K562 (cell line): ENCODE results near the gene LPA.

Experiments used
- BRF2 ChIP-seq: IDR thresholded peaks from 3 replicates; pipeline ENCODE4 v1.6.1; 2011; ENCODE audit warnings: borderline replicate concordance, mild to moderate bottlenecking; ENCODE audit not compliant: insufficient read length, insufficient read depth
- CC2D1A ChIP-seq: fragments of 450-650 bp; IDR thresholded peaks from 2 replicates; pipeline ENCODE4 v1.6.1; 2017; ENCODE audit warnings: mild to moderate bottlenecking
- ESRRA ChIP-seq: fragments of 450-650 bp; IDR thresholded peaks from 2 replicates; pipeline ENCODE4 v1.6.1; 2014; ENCODE audit warnings: low read depth, mild to moderate bottlenecking, moderate library complexity, borderline replicate concordance
- MXI1 ChIP-seq: IDR thresholded peaks from 2 replicates; pipeline ENCODE4 v1.6.1; 2011; ENCODE audit warnings: low read depth, mild to moderate bottlenecking, improper control_type of control experiment, low read length
- MYC ChIP-seq, 2 experiments: fragments of 250-450 bp in 1 of 2; sonication (Bioruptor Pico) in 1 of 2; IDR thresholded peaks; 2 replicates each; pipeline versions ENCODE4 v1.5.1 to v1.6.1; 2012 to 2021; ENCODE audit warnings: low read depth in 2 of 2, borderline replicate concordance in 1 of 2, improper control_type of control experiment in 1 of 2, low read length in 1 of 2, mild to moderate bottlenecking in 1 of 2, moderate library complexity in 1 of 2
- ZBTB9 ChIP-seq: fragments of 450-650 bp; formaldehyde crosslinking; IDR thresholded peaks from 2 replicates; pipeline ENCODE4 v1.4.0; 2020; ENCODE audit warnings: mild to moderate bottlenecking, moderate library complexity
- ZNF197 ChIP-seq: fragments of 200-800 bp; sonication (Bioruptor generic); IDR thresholded peaks from 2 replicates; pipeline ENCODE4 v1.6.1; 2016; ENCODE audit warnings: low read depth, missing genetic modification characterization, missing compliant biosample characterization
- ZNF311 ChIP-seq: fragments of 250-450 bp; sonication (Bioruptor Pico); IDR thresholded peaks from 2 replicates; pipeline ENCODE4 v1.4.0; 2020; ENCODE audit warnings: mild to moderate bottlenecking, moderate library complexity
- ZNF639 ChIP-seq, 2 experiments: fragments of 200-800 bp in 1 of 2; sonication (Bioruptor generic) in 1 of 2; sonication (generic) in 1 of 2; formaldehyde crosslinking in 1 of 2; IDR thresholded peaks in 1 of 2; conservative IDR thresholded peaks in 1 of 2; 2 replicates each; pipeline versions ENCODE4 v1.5.0 to v1.6.1; 2016 to 2020; ENCODE audit warnings: missing compliant biosample characterization in 1 of 2, missing genetic modification characterization in 1 of 2, missing genetic modification reagents in 1 of 2
- ZNF699 ChIP-seq: fragments of 250-450 bp; sonication (Bioruptor Pico); IDR thresholded peaks from 2 replicates; pipeline ENCODE4 v1.8.0; 2021; ENCODE audit warnings: mild to moderate bottlenecking, moderate library complexity; ENCODE audit not compliant: insufficient replicate concordance

- TF ChIP-seq CC2D1A (no peak), ESRRA (no peak), BRF2 (no peak), MXI1 (no peak), ZNF197 (CRISPR knock-in tag) (no peak), ZNF639 (CRISPR knock-in tag; conservative IDR thresholded peaks at IDR 0.05 in 1 of 2, IDR thresholded peaks at IDR 0.05 in 1 of 2) (no peak), ZNF699 (CRISPR knock-in tag) (no peak), MYC (IDR thresholded peaks at IDR 0.05; ENCODE audit: low read depth, low read length) (no peak), MYC (CRISPR knock-in tag; IDR thresholded peaks at IDR 0.05; ENCODE audit: borderline replicate concordance, low read depth) (no peak), ZBTB9 (CRISPR knock-in tag) (no peak), ZNF311 (no peak)
Measured at GRCh38 chr6:160697826-160698225, 33.8 kb upstream of the LPA start.
